ENCODE measurements around the gene SGCA. TPM values are rescaled to one million over a fixed set of nuclear protein-coding genes. Genes with fewer than 3 reads are reported as not detected.
A peak's percentile ranks its signal among the peaks of the same experiment; 100 is the strongest.

Gene SGCA
- total RNA-seq, 1 donor from 2014 or later = not detected

DNA sequence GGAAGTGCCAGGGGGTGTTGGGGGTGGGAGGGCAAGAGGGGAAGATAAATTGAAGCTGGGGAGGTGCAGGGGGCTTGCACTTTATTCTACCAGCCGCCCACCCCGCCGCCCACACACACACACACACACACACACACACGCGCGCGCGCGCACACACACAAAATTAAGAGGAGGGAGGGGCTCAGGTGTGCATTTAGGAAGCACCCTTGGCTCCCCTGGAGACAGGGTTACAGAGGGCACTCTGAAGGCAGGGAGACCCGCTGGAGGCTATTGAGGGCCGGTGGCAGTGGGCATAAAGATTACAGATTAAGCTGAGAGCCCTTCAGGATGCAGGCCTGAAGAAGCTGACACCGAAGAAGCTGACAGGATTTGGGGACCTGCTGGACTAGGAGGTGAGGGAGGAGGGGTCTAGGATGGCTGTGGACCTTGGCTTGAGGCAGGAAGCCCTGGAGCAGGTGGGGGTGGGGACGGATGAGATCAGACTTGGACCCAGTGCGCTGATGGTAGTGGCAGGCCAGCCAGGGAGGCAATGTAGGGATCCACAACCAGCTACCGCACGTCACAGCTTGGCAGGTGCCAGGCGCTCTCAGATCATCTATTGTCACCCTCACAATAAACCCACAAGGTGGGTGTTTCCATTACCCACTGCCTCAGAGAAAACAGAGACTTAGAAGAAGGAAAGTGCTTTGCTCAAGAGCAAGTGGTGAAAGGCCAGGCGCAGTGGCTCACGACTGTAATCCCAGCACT lies 35.1 kb upstream of the SGCA start:
- TF ChIP-seq, protein P1, sequence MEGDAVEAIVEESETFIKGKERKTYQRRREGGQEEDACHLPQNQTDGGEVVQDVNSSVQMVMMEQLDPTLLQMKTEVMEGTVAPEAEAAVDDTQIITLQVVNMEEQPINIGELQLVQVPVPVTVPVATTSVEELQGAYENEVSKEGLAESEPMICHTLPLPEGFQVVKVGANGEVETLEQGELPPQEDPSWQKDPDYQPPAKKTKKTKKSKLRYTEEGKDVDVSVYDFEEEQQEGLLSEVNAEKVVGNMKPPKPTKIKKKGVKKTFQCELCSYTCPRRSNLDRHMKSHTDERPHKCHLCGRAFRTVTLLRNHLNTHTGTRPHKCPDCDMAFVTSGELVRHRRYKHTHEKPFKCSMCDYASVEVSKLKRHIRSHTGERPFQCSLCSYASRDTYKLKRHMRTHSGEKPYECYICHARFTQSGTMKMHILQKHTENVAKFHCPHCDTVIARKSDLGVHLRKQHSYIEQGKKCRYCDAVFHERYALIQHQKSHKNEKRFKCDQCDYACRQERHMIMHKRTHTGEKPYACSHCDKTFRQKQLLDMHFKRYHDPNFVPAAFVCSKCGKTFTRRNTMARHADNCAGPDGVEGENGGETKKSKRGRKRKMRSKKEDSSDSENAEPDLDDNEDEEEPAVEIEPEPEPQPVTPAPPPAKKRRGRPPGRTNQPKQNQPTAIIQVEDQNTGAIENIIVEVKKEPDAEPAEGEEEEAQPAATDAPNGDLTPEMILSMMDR (IDR thresholded peaks at IDR 0.05; ENCODE audit: unreplicated experiment) = no peak
- Mint-ChIP-seq H3K4me1 (ENCODE audit: unreplicated experiment) (peaks cover 40% of the 10 kb centered on the region), H3K9me3 (ENCODE audit: unreplicated experiment) (no peaks in the 10 kb centered on the region), H3K27ac (ENCODE audit: unreplicated experiment) (peak overlapping the region; percentile 74), H3K36me3 (ENCODE audit: low read depth, unreplicated experiment) (peaks cover 17% of the 10 kb centered on the region), H3K4me3 (ENCODE audit: unreplicated experiment) (peak overlapping the region; percentile 82), H3K27me3 (ENCODE audit: unreplicated experiment) (peaks cover 22% of the 10 kb centered on the region)
- DNase-seq (ENCODE audit: low spot score) = no peak

DNA sequence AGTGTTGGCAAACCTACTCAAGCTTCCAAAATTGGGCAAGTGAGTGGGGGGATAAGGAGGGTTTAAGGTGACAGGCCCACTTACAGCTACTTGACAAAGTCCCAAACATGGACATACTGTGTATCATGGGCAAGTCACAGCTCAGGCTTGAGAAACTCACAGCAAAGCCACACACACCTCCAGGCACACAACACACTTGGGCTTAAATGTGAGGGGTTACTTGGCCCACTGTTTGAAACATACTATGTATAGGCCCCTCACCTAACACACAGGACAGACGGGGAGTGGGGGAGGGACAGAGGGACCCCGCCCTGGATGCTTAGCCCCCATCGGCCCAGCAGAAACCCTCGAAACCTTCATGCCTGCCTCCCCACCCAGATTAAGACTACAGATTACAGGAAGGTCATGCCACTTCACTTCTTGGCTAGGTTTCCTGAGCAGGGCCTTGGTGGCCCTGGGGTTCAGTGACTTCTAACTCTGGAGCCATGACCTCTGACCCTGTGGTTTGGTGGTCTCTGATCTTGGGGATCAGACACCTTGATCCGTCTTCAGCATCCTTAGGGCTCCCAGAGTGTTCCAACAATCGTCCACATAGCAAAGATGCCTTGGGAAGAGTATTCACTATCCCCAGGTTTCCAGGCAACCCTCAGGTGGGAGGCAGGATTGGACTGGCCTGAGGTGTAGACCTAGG lies 33.6 kb upstream of the SGCA start:
- Mint-ChIP-seq H3K4me1 (ENCODE audit: unreplicated experiment) (peaks cover 35% of the 10 kb centered on the region), H3K27me3 (ENCODE audit: unreplicated experiment) (peaks cover 26% of the 10 kb centered on the region), H3K27ac (ENCODE audit: unreplicated experiment) (peak overlapping the region; percentile 26), H3K4me3 (ENCODE audit: unreplicated experiment) (no peak overlapping the region), H3K9me3 (ENCODE audit: unreplicated experiment) (no peaks in the 10 kb centered on the region), H3K36me3 (ENCODE audit: low read depth, unreplicated experiment) (peaks cover 27% of the 10 kb centered on the region)
- TF ChIP-seq, protein P1 (IDR thresholded peaks at IDR 0.05; ENCODE audit: unreplicated experiment) = no peak
- no peak for DNase-seq (ENCODE audit: low spot score)

DNA sequence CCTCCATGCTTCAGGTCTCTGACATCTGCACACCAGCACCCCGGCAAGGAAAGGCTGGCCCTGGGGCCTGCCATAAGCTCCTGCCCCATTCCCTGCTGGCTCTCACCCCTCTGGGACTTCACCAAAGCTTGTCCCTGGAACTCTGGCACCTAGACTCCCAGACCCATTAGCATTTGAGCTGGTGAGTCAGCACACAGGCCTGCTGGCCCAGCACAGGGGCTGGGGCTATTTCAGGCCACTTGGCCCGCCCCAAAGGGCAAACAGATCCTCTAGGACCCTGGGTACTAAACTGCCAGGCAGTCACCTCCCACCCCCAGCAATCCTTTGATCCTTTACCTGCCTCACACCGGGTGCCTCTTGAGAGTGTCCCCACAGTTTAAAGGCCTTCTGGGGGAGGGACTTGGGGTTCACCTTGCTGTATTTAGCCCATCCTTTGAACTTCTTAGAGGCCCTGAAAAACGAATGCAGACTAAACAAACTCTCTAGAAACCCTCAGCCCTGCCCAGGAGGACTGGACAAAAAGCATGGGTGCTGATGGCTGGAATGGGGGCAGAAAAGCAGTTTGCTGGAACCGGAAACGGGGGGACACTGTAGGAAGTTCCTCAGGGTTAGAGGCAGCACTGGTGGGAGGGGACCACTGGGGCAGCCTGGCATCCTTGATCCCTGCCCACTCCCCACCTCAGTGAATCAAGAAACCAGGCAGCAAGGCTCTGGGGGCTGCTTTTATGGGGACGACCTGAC lies 32.6 kb upstream of the SGCA start:
- Mint-ChIP-seq H3K4me1 (ENCODE audit: unreplicated experiment) (peaks cover 26% of the 10 kb centered on the region), H3K27ac (ENCODE audit: unreplicated experiment) (no peak overlapping the region), H3K36me3 (ENCODE audit: low read depth, unreplicated experiment) (peaks cover 32% of the 10 kb centered on the region), H3K9me3 (ENCODE audit: unreplicated experiment) (no peaks in the 10 kb centered on the region), H3K4me3 (ENCODE audit: unreplicated experiment) (no peak overlapping the region), H3K27me3 (ENCODE audit: unreplicated experiment) (peaks cover 28% of the 10 kb centered on the region)
- TF ChIP-seq, protein P1 (IDR thresholded peaks at IDR 0.05; ENCODE audit: unreplicated experiment) = no peak
- DNase-seq (ENCODE audit: low spot score) = no peak

DNA sequence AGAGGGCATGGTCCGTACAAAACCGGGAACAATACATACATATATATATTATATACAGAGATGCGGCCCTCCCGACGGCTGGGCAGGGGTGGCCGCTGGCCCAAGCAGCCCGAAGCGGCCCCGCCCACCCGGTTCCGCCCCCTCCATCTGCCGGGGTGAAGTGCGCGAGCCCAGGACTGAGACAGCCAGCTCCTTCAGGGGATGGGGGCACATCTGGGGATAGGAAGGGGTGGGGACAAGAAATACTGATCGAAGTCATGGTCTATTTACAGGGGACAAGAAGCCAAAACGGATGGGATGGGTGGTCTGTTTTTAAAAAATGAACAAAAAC lies 32.1 kb upstream of the SGCA start:
- peaks cover 33% of the 10 kb centered on the region for H3K36me3 Mint-ChIP-seq (ENCODE audit: low read depth, unreplicated experiment)
- peaks cover 25% of the 10 kb centered on the region for H3K27me3 Mint-ChIP-seq (ENCODE audit: unreplicated experiment)
- DNase-seq (ENCODE audit: low spot score) = no peak
- H3K4me1 Mint-ChIP-seq (ENCODE audit: unreplicated experiment) = peaks cover 24% of the 10 kb centered on the region
- H3K4me3 Mint-ChIP-seq (ENCODE audit: unreplicated experiment) = no peak overlapping the region
- no peak overlapping the region for H3K27ac Mint-ChIP-seq (ENCODE audit: unreplicated experiment)
- H3K9me3 Mint-ChIP-seq (ENCODE audit: unreplicated experiment) = no peaks in the 10 kb centered on the region
- TF ChIP-seq, protein P1 (IDR thresholded peaks at IDR 0.05; ENCODE audit: unreplicated experiment) = no peak
